GM18526 (cell line): ENCODE measurements around the gene SPAG4.

Source experiments
- POLR2A ChIP-seq: IDR thresholded peaks from 3 replicates; pipeline ENCODE4 v1.6.1; 2011; ENCODE audit not compliant: insufficient read length; ENCODE audit errors: extremely low read depth

SPAG4 gene

GRCh38 chr20:35627121-35627520 lies 11.5 kb downstream of the SPAG4 start:
- no peak for TF ChIP-seq POLR2A

- no peak for TF ChIP-seq POLR2A
Measured at GRCh38 chr20:35629427-35630145, 14.0 kb downstream of the SPAG4 start.

GRCh38 chr20:35630636-35631035 lies 15.0 kb downstream of the SPAG4 start:
- no peak for TF ChIP-seq POLR2A

GRCh38 chr20:35632539-35633115 lies 17.0 kb downstream of the SPAG4 start:
- TF ChIP-seq POLR2A: no peak

DNA sequence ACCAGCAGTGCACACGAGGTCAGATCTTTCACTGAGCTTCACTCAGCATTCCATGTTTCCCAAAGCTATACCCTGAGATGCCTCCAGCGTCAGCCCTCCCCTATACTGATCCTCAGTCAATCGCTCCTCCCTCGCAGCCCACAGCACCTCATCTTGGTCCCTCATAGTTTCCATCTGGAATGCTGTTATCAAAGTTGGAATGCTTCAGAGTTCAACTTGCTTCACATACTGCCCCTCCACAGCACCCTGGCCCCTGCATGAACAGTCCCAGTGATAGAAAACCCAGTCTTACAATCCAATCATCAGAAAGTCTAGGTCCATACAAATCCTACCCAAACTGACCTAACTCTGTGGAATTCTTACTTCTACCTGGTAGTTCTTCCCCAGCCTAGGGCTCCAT lies 20.0 kb downstream of the SPAG4 start:
- TF ChIP-seq POLR2A: no peak

DNA sequence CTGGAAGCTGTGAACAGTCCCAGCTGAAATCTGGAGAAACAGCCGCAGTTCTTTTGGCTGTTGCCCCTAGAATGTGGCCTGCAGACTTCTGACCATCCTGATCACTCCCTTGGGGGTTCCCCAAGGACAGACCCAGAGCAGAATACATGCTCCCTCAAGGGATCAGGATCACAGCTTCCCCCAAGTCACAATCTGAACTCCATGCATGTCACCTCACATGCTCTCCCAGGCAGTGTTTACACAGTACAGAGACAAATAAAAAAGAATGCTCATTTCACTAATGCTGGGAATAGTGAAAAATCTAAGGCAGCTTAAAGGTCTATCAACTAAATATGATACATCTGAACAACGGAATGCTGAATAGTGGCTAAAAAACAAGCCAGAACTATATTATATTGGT lies 20.5 kb downstream of the SPAG4 start:
- no peak for TF ChIP-seq POLR2A

GRCh38 chr20:35637276-35637675 lies 21.6 kb downstream of the SPAG4 start:
- TF ChIP-seq POLR2A: no peak

DNA sequence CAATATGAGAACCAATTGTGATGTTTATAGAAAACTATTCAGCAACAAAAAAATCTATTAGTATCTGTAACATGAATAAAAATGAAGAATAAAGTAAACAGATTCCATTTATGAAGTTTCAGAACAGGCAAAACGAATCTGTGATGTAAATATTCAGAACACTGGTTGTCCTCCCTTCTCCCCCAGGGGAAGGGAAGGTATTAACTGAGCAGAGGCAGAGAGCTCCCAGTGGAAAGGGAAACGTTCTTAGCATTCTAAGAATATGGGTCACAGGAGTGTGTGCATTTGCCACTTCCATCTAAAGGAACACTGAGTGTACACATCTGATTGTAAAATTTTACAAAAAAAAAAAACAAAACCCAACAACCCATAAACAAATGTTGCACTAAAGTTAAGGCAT lies 23.1 kb downstream of the SPAG4 start:
- TF ChIP-seq POLR2A: no peak

- no peak for TF ChIP-seq POLR2A
Measured at GRCh38 chr20:35640724-35641123, 25.1 kb downstream of the SPAG4 start.

- no peak for TF ChIP-seq POLR2A
Measured at GRCh38 chr20:35641743-35642142, 26.1 kb downstream of the SPAG4 start.

DNA sequence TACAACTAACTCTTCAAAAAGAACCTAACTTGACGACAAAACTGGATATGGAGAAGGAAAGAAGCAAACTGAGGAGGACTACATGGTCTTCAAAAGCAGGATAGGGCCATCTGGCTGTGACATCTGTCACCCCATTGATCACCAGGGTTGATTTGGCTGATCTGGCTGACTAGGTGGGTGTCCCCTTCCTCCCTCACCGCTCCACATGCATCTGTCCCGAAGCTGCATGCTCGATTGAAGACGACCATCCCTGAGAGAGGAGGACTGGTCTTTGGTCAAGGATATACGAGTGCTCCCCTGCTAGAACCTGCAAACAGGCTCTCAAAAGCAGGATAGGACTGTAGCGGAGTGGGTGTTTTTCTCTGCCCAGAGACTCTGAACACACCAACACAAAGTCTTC lies 27.4 kb downstream of the SPAG4 start:
- TF ChIP-seq POLR2A: no peak

- TF ChIP-seq POLR2A: no peak
Measured at GRCh38 chr20:35644806-35645205, 29.2 kb downstream of the SPAG4 start.

DNA sequence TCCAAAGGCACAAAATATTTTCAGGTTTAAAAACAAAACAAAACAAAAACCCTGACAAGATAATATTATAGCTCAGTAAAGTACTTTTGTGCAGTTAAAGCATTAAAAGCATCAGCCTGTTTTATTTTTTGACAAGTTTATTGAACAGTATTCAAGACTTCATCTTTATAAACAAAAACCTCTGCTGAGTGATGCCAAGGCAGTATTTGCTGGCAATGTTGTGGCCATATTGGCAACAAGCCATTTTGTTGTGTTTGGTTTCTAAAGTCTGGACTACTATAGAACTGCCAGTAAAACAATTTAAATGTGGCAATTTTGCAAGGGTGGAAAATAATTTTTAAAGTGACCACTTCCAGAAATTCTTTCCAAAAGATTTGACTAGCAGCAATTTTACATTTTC lies 33.2 kb downstream of the SPAG4 start:
- no peak for TF ChIP-seq POLR2A

- TF ChIP-seq POLR2A: no peak
Measured at GRCh38 chr20:35650632-35651031, 35.0 kb downstream of the SPAG4 start.

- no peak for TF ChIP-seq POLR2A
Measured at GRCh38 chr20:35651958-35652357, 36.3 kb downstream of the SPAG4 start.

DNA sequence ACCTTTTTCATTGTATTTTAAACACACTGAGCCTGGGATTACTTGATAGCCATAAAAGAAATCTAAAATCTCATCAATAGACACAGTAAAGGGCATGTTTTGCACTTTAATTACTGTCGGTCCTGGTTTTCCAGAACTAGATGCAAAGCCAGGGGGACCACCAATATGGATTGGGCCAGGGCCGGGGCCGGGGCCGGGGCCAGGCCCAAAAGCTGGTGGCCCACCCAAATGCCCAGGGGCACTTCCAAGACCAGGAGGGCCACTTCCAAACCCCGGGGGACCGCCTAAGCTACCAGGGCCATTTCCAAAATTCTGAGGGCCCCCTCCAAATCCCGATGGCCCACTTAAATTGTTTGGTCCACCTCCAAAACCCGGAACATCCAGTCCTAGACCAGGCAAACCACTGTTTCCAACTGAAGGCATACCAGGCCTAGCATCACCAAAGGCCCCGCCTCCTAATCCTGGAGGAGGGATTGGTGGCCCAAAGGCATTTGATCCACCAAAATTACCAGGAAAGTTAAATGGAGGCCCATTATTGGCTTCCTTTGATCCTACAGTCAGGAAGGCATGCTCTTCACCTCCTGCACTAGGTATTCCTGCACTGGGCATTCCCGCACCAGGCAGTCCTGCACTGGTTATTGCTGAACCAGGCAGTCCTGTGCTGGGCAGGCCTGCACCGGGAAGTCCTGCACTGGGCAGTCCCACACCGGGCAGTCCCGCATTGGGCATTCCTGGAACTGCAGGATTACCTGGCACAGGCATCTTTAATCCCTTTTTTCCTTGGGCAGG lies 37.2 kb downstream of the SPAG4 start:
- TF ChIP-seq POLR2A: no peak
